IMR-90 (cell line): ENCODE results near the gene GABRR3. TPM values are rescaled to one million over a fixed set of nuclear protein-coding genes. Genes with fewer than 3 reads are reported as not detected.

Source experiments
- ATAC-seq: fragments of 200-7000 bp; cut with Tn5 transposase; 2 replicates; pipeline ENCODE4 v1.9.1; 2020; ENCODE audit warnings: low read depth, mild to moderate bottlenecking, moderate library complexity
- BruUV-seq: library from RNA; stranded (reverse); fragments of 400-500 nt; replicated peaks from 2 replicates; lab custom pipeline; 2021; lab: Mats Ljungman, UMichigan
- CTCF ChIA-PET: fragments of 300-600 bp; formaldehyde crosslinking; extraction: SDS; loops from one replicate; lab custom pipeline; 2021; ENCODE audit warnings: antibody characterized with exemption; lab: Yijun Ruan, JAX
- POLR2A ChIA-PET: fragments of 300-600 bp; sonication (Branson Sonifier 250); formaldehyde crosslinking; loops from one replicate; lab custom pipeline; 2022; ENCODE audit warnings: antibody characterized with exemption; ENCODE audit not compliant: unreplicated experiment; lab: Charles Lee
- DNase-seq: peaks from one replicate; pipeline ENCODE4 v3.0.0; 2013
- H2AFZ ChIP-seq: replicated peaks from 2 replicates; pipeline ENCODE3; 2013; ENCODE audit warnings: low read length, mild to moderate bottlenecking; ENCODE audit not compliant: poor library complexity
- H2AK5ac ChIP-seq: 2 replicates; pipeline ENCODE4 v1.6.1; 2013; ENCODE audit warnings: low read depth, low read length, inconsistent platforms
- H2AK9ac ChIP-seq: replicated peaks from 2 replicates; pipeline ENCODE3; 2013; ENCODE audit warnings: mild to moderate bottlenecking, low read depth, low read length, moderate library complexity; ENCODE audit not compliant: poor library complexity
- H2BK120ac ChIP-seq: 2 replicates; pipeline ENCODE4 v1.6.1; 2013; ENCODE audit warnings: low read depth, low read length, inconsistent platforms
- H2BK15ac ChIP-seq: 3 replicates; pipeline ENCODE4 v1.6.1; 2013; ENCODE audit warnings: low read depth, low read length, inconsistent platforms
- H2BK20ac ChIP-seq: 2 replicates; pipeline ENCODE4 v1.6.1; 2013; ENCODE audit warnings: low read depth, mild to moderate bottlenecking, inconsistent platforms, low read length, moderate library complexity
- H2BK5ac ChIP-seq: 2 replicates; pipeline ENCODE4 v1.6.1; 2013; ENCODE audit warnings: mild to moderate bottlenecking, low read depth, low read length, inconsistent platforms; ENCODE audit not compliant: poor library complexity, severe bottlenecking
- H3K14ac ChIP-seq: replicated peaks from 2 replicates; pipeline ENCODE4 v1.6.1; 2013; ENCODE audit warnings: low read depth, low read length, inconsistent platforms
- H3K18ac ChIP-seq: 2 replicates; pipeline ENCODE4 v1.6.1; 2013; ENCODE audit warnings: low read depth, low read length, control low read depth
- H3K23ac ChIP-seq: 2 replicates; pipeline ENCODE4 v1.6.1; 2013; ENCODE audit warnings: low read depth, low read length, inconsistent platforms
- H3K27ac ChIP-seq: 2 replicates; pipeline ENCODE4 v1.5.1; 2013; ENCODE audit warnings: mild to moderate bottlenecking, control low read depth, low read length; ENCODE audit not compliant: insufficient read depth
- H3K27me3 ChIP-seq: 2 replicates; pipeline ENCODE4 v1.6.1; 2013; ENCODE audit warnings: low read length; ENCODE audit not compliant: control insufficient read depth, insufficient read depth
- H3K36me3 ChIP-seq: 2 replicates; pipeline ENCODE4 v1.6.1; 2013; ENCODE audit warnings: low read length, mixed read lengths; ENCODE audit not compliant: control insufficient read depth, insufficient read depth
- H3K4ac ChIP-seq: 2 replicates; pipeline ENCODE4 v1.6.1; 2013; ENCODE audit warnings: low read depth, low read length, inconsistent platforms
- H3K4me1 ChIP-seq: 2 replicates; pipeline ENCODE4 v1.6.1; 2013; ENCODE audit warnings: low read length, mixed read lengths; ENCODE audit not compliant: control insufficient read depth, insufficient read depth
- H3K4me2 ChIP-seq: 2 replicates; pipeline ENCODE4 v1.6.1; 2013; ENCODE audit warnings: low read depth, mild to moderate bottlenecking, control low read depth, low read length, moderate library complexity
- H3K4me3 ChIP-seq: 2 replicates; pipeline ENCODE4 v1.5.1; 2013; ENCODE audit warnings: low read depth, mild to moderate bottlenecking, control low read depth, low read length, moderate library complexity; ENCODE audit not compliant: insufficient read depth
- H3K56ac ChIP-seq: 2 replicates; pipeline ENCODE4 v1.6.1; 2013; ENCODE audit warnings: low read length, inconsistent platforms; ENCODE audit not compliant: insufficient read depth; ENCODE audit errors: extremely low read depth
- H3K79me1 ChIP-seq, 2 experiments: 2 replicates each; pipeline ENCODE4 v1.6.1; 2013; ENCODE audit warnings: low read length in 2 of 2, inconsistent platforms in 1 of 2, low read depth in 1 of 2
- H3K9ac ChIP-seq: 2 replicates; pipeline ENCODE4 v1.6.1; 2013; ENCODE audit warnings: low read depth, low read length, control low read depth
- H3K9me1 ChIP-seq: 2 replicates; pipeline ENCODE4 v1.6.1; 2013; ENCODE audit warnings: low read length, inconsistent platforms; ENCODE audit not compliant: insufficient read depth
- H3K9me3 ChIP-seq: 2 replicates; pipeline ENCODE4 v1.6.1; 2013; ENCODE audit warnings: low read length; ENCODE audit not compliant: control insufficient read depth, insufficient read depth
- H4K20me1 ChIP-seq: 2 replicates; pipeline ENCODE4 v1.6.1; 2013; ENCODE audit warnings: low read length, inconsistent platforms; ENCODE audit not compliant: insufficient read depth
- H4K5ac ChIP-seq: 2 replicates; pipeline ENCODE4 v1.6.1; 2013; ENCODE audit warnings: mild to moderate bottlenecking, low read depth, low read length, control low read depth
- H4K8ac ChIP-seq, 2 experiments: 2 replicates each; pipeline ENCODE4 v1.6.1; 2013; ENCODE audit warnings: low read depth in 2 of 2, low read length in 2 of 2, control low read depth in 1 of 2, inconsistent platforms in 1 of 2
- H4K91ac ChIP-seq: 2 replicates; pipeline ENCODE4 v1.6.1; 2013; ENCODE audit warnings: low read depth, low read length, inconsistent platforms; ENCODE audit not compliant: insufficient read depth
- BHLHE40 ChIP-seq: fragments of 150-350 bp; IDR thresholded peaks from 2 replicates; pipeline ENCODE4 v1.6.1; 2016; ENCODE audit warnings: mild to moderate bottlenecking, low read depth, low read length
- CEBPB ChIP-seq: IDR thresholded peaks from 2 replicates; pipeline ENCODE4 v1.6.1; 2012; ENCODE audit warnings: low read depth, low read length, improper control_type of control experiment
- CHD1 ChIP-seq: IDR thresholded peaks from 2 replicates; pipeline ENCODE4 v1.6.1; 2012; ENCODE audit warnings: low read depth, low read length, improper control_type of control experiment
- FOS ChIP-seq: fragments of 150-350 bp; IDR thresholded peaks from 2 replicates; pipeline ENCODE4 v1.6.1; 2016; ENCODE audit warnings: low read depth, low read length
- MAFK ChIP-seq: IDR thresholded peaks from 2 replicates; pipeline ENCODE4 v1.6.1; 2012; ENCODE audit warnings: low read depth, low read length, improper control_type of control experiment
- MAZ ChIP-seq: IDR thresholded peaks from 2 replicates; pipeline ENCODE4 v1.6.1; 2012; ENCODE audit warnings: low read depth, mild to moderate bottlenecking, low read length, improper control_type of control experiment, moderate library complexity, borderline replicate concordance
- MXI1 ChIP-seq: IDR thresholded peaks from 2 replicates; pipeline ENCODE4 v1.6.1; 2012; ENCODE audit warnings: low read depth, mild to moderate bottlenecking, low read length, moderate library complexity, borderline replicate concordance
- NFE2L2 ChIP-seq: fragments of 150-350 bp; IDR thresholded peaks from 2 replicates; pipeline ENCODE4 v1.6.1; 2016; ENCODE audit warnings: low read depth, mild to moderate bottlenecking, low read length
- POLR2A ChIP-seq: IDR thresholded peaks from 2 replicates; pipeline ENCODE4 v1.6.1; 2012; ENCODE audit warnings: mild to moderate bottlenecking, low read depth, low read length
- RAD21 ChIP-seq: IDR thresholded peaks from 2 replicates; pipeline ENCODE4 v1.6.1; 2012; ENCODE audit warnings: low read length, improper control_type of control experiment
- RCOR1 ChIP-seq: IDR thresholded peaks from 2 replicates; pipeline ENCODE4 v1.6.1; 2012; ENCODE audit warnings: mild to moderate bottlenecking, low read length, improper control_type of control experiment; ENCODE audit not compliant: insufficient replicate concordance
- RFX5 ChIP-seq: IDR thresholded peaks from 2 replicates; pipeline ENCODE4 v1.8.0; 2012; ENCODE audit warnings: low read depth, mild to moderate bottlenecking, low read length, moderate library complexity
- SMC3 ChIP-seq: fragments of 150-350 bp; IDR thresholded peaks from 2 replicates; pipeline ENCODE4 v1.6.1; 2016; ENCODE audit warnings: low read depth, mild to moderate bottlenecking, antibody characterized with exemption, low read length, moderate library complexity
- WGBS, 2 experiments: methylation state at CpG; one replicate each; pipeline versions ENCODE4 v1.1.5 to v1.1.7; 2013; ENCODE audit warnings: missing lambda C conversion rate in 2 of 2; ENCODE audit not compliant: insufficient read length in 1 of 2; ENCODE audit errors: extremely low coverage in 2 of 2; 5-methylcytosine and 5-hydroxymethylcytosine counted together
- dilution Hi-C: fragments of 300-500 bp; cut with HindIII; formaldehyde crosslinking; loops from one replicate; pipeline ENCODE4 v1.14.3; 2018; ENCODE audit warnings: low sequenced_read_pairs; ENCODE audit not compliant: unreplicated experiment
- in situ Hi-C: fragments of 300-500 bp; cut with MboI; formaldehyde crosslinking; loops from 3 replicates; pipeline ENCODE4 v1.14.3; 2019; ENCODE audit warnings: low sequenced_read_pairs, inconsistent platforms, mixed read lengths
- intact Hi-C: fragments of 100-400 bp; cut with micrococcal nuclease; formaldehyde crosslinking; loops from 2 replicates; pipeline ENCODE4 v1.10.0; 2022
- polyA plus RNA-seq, 3 experiments: library from polyadenylated mRNA; depleted of rRNA; stranded (reverse); fragments of >200 nt; gene quantifications; 2 replicates each; pipeline ENCODE4 v1.2.3, GENCODE V29; 2012; ENCODE audit warnings: low replicate concordance in 1 of 3
- total RNA-seq: library from RNA; depleted of rRNA; stranded (reverse); fragments of >200 nt; gene quantifications from 2 replicates; pipeline ENCODE4 v1.2.3, GENCODE V29; 2012
- TF ChIP-seq, protein P1 (sequence below): fragments of 150-350 bp; IDR thresholded peaks from 2 replicates; pipeline ENCODE4 v1.6.1; 2016; ENCODE audit warnings: low read depth, mild to moderate bottlenecking, low read length, moderate library complexity, borderline replicate concordance
- TF ChIP-seq, protein P2 (sequence below): fragments of 150-350 bp; IDR thresholded peaks from 2 replicates; pipeline ENCODE4 v1.6.1; 2017; ENCODE audit warnings: mild to moderate bottlenecking, antibody characterized with exemption, low read length, low read depth
- TF ChIP-seq, protein P3 (sequence below): conservative IDR thresholded peaks from 2 replicates; pipeline ENCODE4 v1.5.1; 2012; ENCODE audit warnings: mild to moderate bottlenecking, low read depth, low read length, improper control_type of control experiment

The GABRR3 gene
- total and polyA plus RNA-seq, 2 of the 4 experiments (the other 2 are of a cell fraction): not detected

DNA sequence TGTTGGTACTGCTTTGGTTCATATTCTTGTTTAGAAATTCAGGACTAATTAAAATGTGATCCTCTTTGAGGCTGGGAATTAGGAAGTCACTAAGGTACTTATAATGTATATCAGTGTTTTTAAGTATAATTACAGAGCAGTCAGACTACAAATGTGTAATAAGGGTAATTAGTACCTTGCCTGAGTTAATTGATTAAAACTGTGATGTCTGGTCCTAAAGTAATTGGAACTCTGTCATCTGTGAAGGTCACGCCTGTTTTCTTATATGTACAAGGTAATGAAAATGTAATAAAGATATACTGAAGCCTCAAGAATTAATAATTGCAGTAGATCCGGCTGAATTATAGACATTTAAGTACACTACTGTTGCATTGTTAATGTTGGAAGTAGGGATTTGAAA, 95.7 kb downstream of the GABRR3 start:
- BruUV-seq: no TSS peak
- Histone ChIP-seq H3K23ac (no peak overlapping the region), H4K91ac (no peak overlapping the region), H3K4me2 (no peak overlapping the region), H3K79me1 (no peaks in the 10 kb centered on the region), H3K36me3 (peaks cover 13% of the 10 kb centered on the region), H4K20me1 (no peaks in the 10 kb centered on the region), H2AK9ac (no peak overlapping the region), H4K8ac (no peak overlapping the region), H3K4ac (no peak overlapping the region), H2BK120ac (no peak overlapping the region), H4K5ac (no peak overlapping the region), H3K27ac (no peak overlapping the region), H3K14ac (no peak overlapping the region), H3K18ac (no peak overlapping the region), H2AFZ (no peak overlapping the region), H2BK15ac (no peak overlapping the region), H3K4me3 (no peak overlapping the region), H3K56ac (no peak overlapping the region), H3K9me3 (no peaks in the 10 kb centered on the region), H2AK5ac (no peak overlapping the region), H3K9ac (no peak overlapping the region), H2BK5ac (no peak overlapping the region), H2BK20ac (no peak overlapping the region), H3K4me1 (no peaks in the 10 kb centered on the region), H3K9me1 (peaks cover 3% of the 10 kb centered on the region), H3K27me3 (no peaks in the 10 kb centered on the region)
- WGBS, 2 experiments: no CpG with 5 or more reads among the region's 2 CpGs
- no peak for ATAC-seq
- intact Hi-C loops: no loop called here
- in situ Hi-C loops: no loop called here
- TF ChIP-seq RFX5 (no peak), RAD21 (no peak), POLR2A (no peak), CEBPB (no peak), BHLHE40 (no peak), NFE2L2 (no peak), FOS (no peak), SMC3 (no peak), MAFK (no peak), MXI1 (no peak), CHD1 (no peak), RCOR1 (no peak), MAZ (no peak)
- TF ChIP-seq, protein P1, sequence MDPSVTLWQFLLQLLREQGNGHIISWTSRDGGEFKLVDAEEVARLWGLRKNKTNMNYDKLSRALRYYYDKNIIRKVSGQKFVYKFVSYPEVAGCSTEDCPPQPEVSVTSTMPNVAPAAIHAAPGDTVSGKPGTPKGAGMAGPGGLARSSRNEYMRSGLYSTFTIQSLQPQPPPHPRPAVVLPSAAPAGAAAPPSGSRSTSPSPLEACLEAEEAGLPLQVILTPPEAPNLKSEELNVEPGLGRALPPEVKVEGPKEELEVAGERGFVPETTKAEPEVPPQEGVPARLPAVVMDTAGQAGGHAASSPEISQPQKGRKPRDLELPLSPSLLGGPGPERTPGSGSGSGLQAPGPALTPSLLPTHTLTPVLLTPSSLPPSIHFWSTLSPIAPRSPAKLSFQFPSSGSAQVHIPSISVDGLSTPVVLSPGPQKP: no peak
- TF ChIP-seq, protein P2, sequence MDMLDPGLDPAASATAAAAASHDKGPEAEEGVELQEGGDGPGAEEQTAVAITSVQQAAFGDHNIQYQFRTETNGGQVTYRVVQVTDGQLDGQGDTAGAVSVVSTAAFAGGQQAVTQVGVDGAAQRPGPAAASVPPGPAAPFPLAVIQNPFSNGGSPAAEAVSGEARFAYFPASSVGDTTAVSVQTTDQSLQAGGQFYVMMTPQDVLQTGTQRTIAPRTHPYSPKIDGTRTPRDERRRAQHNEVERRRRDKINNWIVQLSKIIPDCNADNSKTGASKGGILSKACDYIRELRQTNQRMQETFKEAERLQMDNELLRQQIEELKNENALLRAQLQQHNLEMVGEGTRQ: no peak
- TF ChIP-seq, protein P3, sequence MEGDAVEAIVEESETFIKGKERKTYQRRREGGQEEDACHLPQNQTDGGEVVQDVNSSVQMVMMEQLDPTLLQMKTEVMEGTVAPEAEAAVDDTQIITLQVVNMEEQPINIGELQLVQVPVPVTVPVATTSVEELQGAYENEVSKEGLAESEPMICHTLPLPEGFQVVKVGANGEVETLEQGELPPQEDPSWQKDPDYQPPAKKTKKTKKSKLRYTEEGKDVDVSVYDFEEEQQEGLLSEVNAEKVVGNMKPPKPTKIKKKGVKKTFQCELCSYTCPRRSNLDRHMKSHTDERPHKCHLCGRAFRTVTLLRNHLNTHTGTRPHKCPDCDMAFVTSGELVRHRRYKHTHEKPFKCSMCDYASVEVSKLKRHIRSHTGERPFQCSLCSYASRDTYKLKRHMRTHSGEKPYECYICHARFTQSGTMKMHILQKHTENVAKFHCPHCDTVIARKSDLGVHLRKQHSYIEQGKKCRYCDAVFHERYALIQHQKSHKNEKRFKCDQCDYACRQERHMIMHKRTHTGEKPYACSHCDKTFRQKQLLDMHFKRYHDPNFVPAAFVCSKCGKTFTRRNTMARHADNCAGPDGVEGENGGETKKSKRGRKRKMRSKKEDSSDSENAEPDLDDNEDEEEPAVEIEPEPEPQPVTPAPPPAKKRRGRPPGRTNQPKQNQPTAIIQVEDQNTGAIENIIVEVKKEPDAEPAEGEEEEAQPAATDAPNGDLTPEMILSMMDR: no peak
- POLR2A ChIA-PET: no interaction called here
- dilution Hi-C loops: no loop called here
- CTCF ChIA-PET: no interaction called here
- DNase-seq: no peak
